Spinal cord (tissue), 10 donors: ENCODE results near the gene FNIP2. TPM values are rescaled to one million over a fixed set of nuclear protein-coding genes. Genes with fewer than 3 reads are reported as not detected.
"Not testable (repeated sequence)": the region's sequence is repeated elsewhere in the genome, so short reads cannot be mapped to it uniquely, and the experiment has no call there.

Experiments used
- DNase-seq, 6 donors: peaks; one replicate each; pipeline versions ENCODE4 v3.0.0 to v3.0.0-alpha.2; 2013 to 2015; ENCODE audit warnings: low spot score in 6 of 6, low read depth in 4 of 6
- H3K27ac ChIP-seq: one replicate; pipeline ENCODE4 v1.5.1; 2013; ENCODE audit warnings: low read depth, low read length, control low read depth
- H3K27me3 ChIP-seq: one replicate; pipeline ENCODE4 v1.6.1; 2013; ENCODE audit warnings: low read length; ENCODE audit not compliant: control insufficient read depth, insufficient read depth
- H3K36me3 ChIP-seq: one replicate; pipeline ENCODE4 v1.6.1; 2013; ENCODE audit warnings: low read length; ENCODE audit not compliant: control insufficient read depth, insufficient read depth
- H3K4me1 ChIP-seq: one replicate; pipeline ENCODE4 v1.6.1; 2013; ENCODE audit warnings: low read length; ENCODE audit not compliant: control insufficient read depth, insufficient read depth
- H3K4me3 ChIP-seq: one replicate; pipeline ENCODE4 v1.5.1; 2013; ENCODE audit warnings: low read depth, low read length, control low read depth
- H3K9me3 ChIP-seq: one replicate; pipeline ENCODE4 v1.6.1; 2013; ENCODE audit warnings: low read length; ENCODE audit not compliant: control insufficient read depth, insufficient read depth
- whole genome bisulfite sequencing: methylation state at CpG from one replicate; pipeline ENCODE4 v1.1.5; 2013; ENCODE audit warnings: missing lambda C conversion rate; ENCODE audit not compliant: insufficient coverage; 5-methylcytosine and 5-hydroxymethylcytosine counted together
- polyA plus RNA-seq, 2 donors: library from polyadenylated mRNA; unstranded; fragments of 120-200 nt; gene quantifications; one replicate each; pipeline ENCODE4 v1.2.1, GENCODE V29; 2013; ENCODE audit not compliant: insufficient read length in 2 of 2
- total RNA-seq, 2 donors: library from RNA; depleted of rRNA in 1 of 2; stranded (reverse); fragments of 120-200 nt in 1 of 2; fragments of >200 nt in 1 of 2; gene quantifications; one replicate each; pipeline versions ENCODE4 v1.2.3 to v1.2.4, GENCODE V29; 2013 to 2014
- donor health status: healthy.

The FNIP2 gene
- total and polyA plus RNA-seq, 4 donors, result 19.4 to 59.2 (median 28.7) TPM

GRCh38 chr4:158738866-158739265 lies 30.0 kb upstream of the FNIP2 start:
- no peaks in the 10 kb centered on the region for H3K9me3 ChIP-seq
- WGBS, result no CpG with 5 or more reads among the region's 2 CpGs
- DNase-seq, result peak in 1 of 6 donors; percentile 53

GRCh38 chr4:158739600-158739999 lies 29.2 kb upstream of the FNIP2 start:
- H3K4me1 ChIP-seq, result no peaks in the 10 kb centered on the region
- no peaks in the 10 kb centered on the region for H3K27me3 ChIP-seq
- WGBS, result 100% methylated on average over 1 of the region's 2 CpGs
- DNase-seq, result peak in 1 of 6 donors; percentile 2
- no peak overlapping the region for H3K27ac ChIP-seq
- no peak overlapping the region for H3K4me3 ChIP-seq
- H3K9me3 ChIP-seq, result no peaks in the 10 kb centered on the region
- H3K36me3 ChIP-seq, result no peaks in the 10 kb centered on the region

More at GRCh38 chr4:158738866-158739265, 30.0 kb upstream of the FNIP2 start:
- H3K27me3 ChIP-seq, result no peaks in the 10 kb centered on the region
- H3K4me3 ChIP-seq, result no peak overlapping the region
- H3K4me1 ChIP-seq, result no peaks in the 10 kb centered on the region
- no peak overlapping the region for H3K27ac ChIP-seq
- H3K36me3 ChIP-seq, result no peaks in the 10 kb centered on the region

GRCh38 chr4:158741326-158742021 lies 27.4 kb upstream of the FNIP2 start:
- no peaks in the 10 kb centered on the region for H3K9me3 ChIP-seq
- H3K36me3 ChIP-seq, result no peaks in the 10 kb centered on the region
- no peaks in the 10 kb centered on the region for H3K27me3 ChIP-seq
- DNase-seq, result peak in 2 of 6 donors; percentile 5 to 8
- H3K4me1 ChIP-seq, result no peaks in the 10 kb centered on the region
- 60% methylated on average over 1 of the region's 3 CpGs for WGBS
- H3K4me3 ChIP-seq, result no peak overlapping the region
- H3K27ac ChIP-seq, result no peak overlapping the region

- not testable (repeated sequence) for H3K36me3 ChIP-seq, H3K4me1 ChIP-seq, DNase-seq, H3K9me3 ChIP-seq, H3K27me3 ChIP-seq, H3K27ac ChIP-seq, H3K4me3 ChIP-seq
- WGBS, result 98% methylated on average over 25 of the region's 31 CpGs
These were observed 22.3 kb upstream of the FNIP2 start for GRCh38 chr4:158746537-158746936.

- H3K9me3 ChIP-seq, result no peaks in the 10 kb centered on the region
- no peak overlapping the region for H3K27ac ChIP-seq
- H3K4me1 ChIP-seq, result no peaks in the 10 kb centered on the region
- WGBS, result no CpG with 5 or more reads among the region's 3 CpGs
- H3K36me3 ChIP-seq, result no peaks in the 10 kb centered on the region
- H3K4me3 ChIP-seq, result no peak overlapping the region
- DNase-seq, result no peak
- no peaks in the 10 kb centered on the region for H3K27me3 ChIP-seq
These were observed 18.4 kb upstream of the FNIP2 start for GRCh38 chr4:158750379-158750778.

- Histone ChIP-seq H3K27ac (no peak overlapping the region), H3K4me1 (no peaks in the 10 kb centered on the region), H3K4me3 (no peak overlapping the region), H3K36me3 (no peaks in the 10 kb centered on the region), H3K9me3 (no peaks in the 10 kb centered on the region), H3K27me3 (no peaks in the 10 kb centered on the region)
- whole genome bisulfite sequencing, result no CpG with 5 or more reads among the region's 5 CpGs
- no peak for DNase-seq
These were observed 14.2 kb upstream of the FNIP2 start for GRCh38 chr4:158754385-158755180.

- not testable (repeated sequence) for H3K27ac ChIP-seq, DNase-seq, H3K4me3 ChIP-seq, H3K4me1 ChIP-seq, H3K9me3 ChIP-seq, H3K27me3 ChIP-seq, H3K36me3 ChIP-seq
- WGBS, result 96% methylated on average over 3 of the region's 7 CpGs
These were observed 13.0 kb upstream of the FNIP2 start for GRCh38 chr4:158755819-158756218.

GRCh38 chr4:158756588-158756987 lies 12.2 kb upstream of the FNIP2 start:
- Histone ChIP-seq H3K9me3 (no peaks in the 10 kb centered on the region), H3K36me3 (no peaks in the 10 kb centered on the region), H3K4me1 (no peaks in the 10 kb centered on the region), H3K4me3 (no peak overlapping the region), H3K27ac (no peak overlapping the region), H3K27me3 (no peaks in the 10 kb centered on the region)
- DNase-seq, result no peak

- Histone ChIP-seq H3K4me1 (no peaks in the 10 kb centered on the region), H3K27me3 (no peaks in the 10 kb centered on the region), H3K36me3 (no peaks in the 10 kb centered on the region), H3K4me3 (no peak overlapping the region), H3K27ac (no peak overlapping the region), H3K9me3 (no peaks in the 10 kb centered on the region)
- no peak for DNase-seq
- WGBS, result 100% methylated on average over 1 of the region's 4 CpGs
These were observed 10.7 kb upstream of the FNIP2 start for GRCh38 chr4:158758142-158758541.

GRCh38 chr4:158758703-158759102 lies 10.1 kb upstream of the FNIP2 start:
- WGBS, result 81% methylated on average over 3 of the region's 4 CpGs
- no peaks in the 10 kb centered on the region for H3K9me3 ChIP-seq
- no peak overlapping the region for H3K4me3 ChIP-seq
- H3K27ac ChIP-seq, result no peak overlapping the region
- no peaks in the 10 kb centered on the region for H3K36me3 ChIP-seq
- H3K4me1 ChIP-seq, result no peaks in the 10 kb centered on the region
- no peak for DNase-seq
- H3K27me3 ChIP-seq, result no peaks in the 10 kb centered on the region
